ENCODE results near the gene RNF41.
"Not testable (repeated sequence)": the region's sequence is repeated elsewhere in the genome, so short reads cannot be mapped to it uniquely, and the experiment has no call there.

The RNF41 gene

GRCh38 chr12:56196818-56197550 lies 24.7 kb downstream of the RNF41 start:
- H3K4me1 ChIP-seq (ENCODE audit: control insufficient read depth, insufficient read depth, low read length, unreplicated experiment); H3K79me2 ChIP-seq (ENCODE audit: control insufficient read depth, insufficient read depth, low read length, unreplicated experiment); H3K4me3 ChIP-seq (ENCODE audit: low read depth, low read length); H3K27me3 ChIP-seq (ENCODE audit: insufficient read depth, low read length); H3K36me3 ChIP-seq (ENCODE audit: insufficient read depth, low read length): not testable (repeated sequence)
- peak overlapping the region; percentile 66 for H3K27ac ChIP-seq (ENCODE audit: low read depth, low read length)
- H2AFZ ChIP-seq (ENCODE audit: low read length, unreplicated experiment): peak overlapping the region; percentile 62

GRCh38 chr12:56193025-56193578 lies 28.6 kb downstream of the RNF41 start:
- Histone ChIP-seq H3K36me3 (ENCODE audit: insufficient read depth, low read length) (no peaks in the 10 kb centered on the region), H3K27ac (ENCODE audit: low read depth, low read length) (no peak overlapping the region), H3K27me3 (ENCODE audit: insufficient read depth, low read length) (no peaks in the 10 kb centered on the region), H2AFZ (ENCODE audit: low read length, unreplicated experiment) (peak overlapping the region; percentile 100), H3K4me3 (ENCODE audit: low read depth, low read length) (no peak overlapping the region), H3K79me2 (ENCODE audit: control insufficient read depth, insufficient read depth, low read length, unreplicated experiment) (peaks cover 10% of the 10 kb centered on the region), H3K4me1 (ENCODE audit: control insufficient read depth, insufficient read depth, low read length, unreplicated experiment) (peaks cover 12% of the 10 kb centered on the region)

GRCh38 chr12:56192582-56192981 lies 29.1 kb downstream of the RNF41 start:
- Histone ChIP-seq H3K27me3 (ENCODE audit: insufficient read depth, low read length) (no peaks in the 10 kb centered on the region), H3K36me3 (ENCODE audit: insufficient read depth, low read length) (no peaks in the 10 kb centered on the region), H3K4me3 (ENCODE audit: low read depth, low read length) (no peak overlapping the region), H3K79me2 (ENCODE audit: control insufficient read depth, insufficient read depth, low read length, unreplicated experiment) (peaks cover 16% of the 10 kb centered on the region), H2AFZ (ENCODE audit: low read length, unreplicated experiment) (no peak overlapping the region), H3K27ac (ENCODE audit: low read depth, low read length) (no peak overlapping the region), H3K4me1 (ENCODE audit: control insufficient read depth, insufficient read depth, low read length, unreplicated experiment) (peaks cover 17% of the 10 kb centered on the region)

- no peaks in the 10 kb centered on the region for H3K27me3 ChIP-seq (ENCODE audit: insufficient read depth, low read length)
- no peak overlapping the region for H3K27ac ChIP-seq (ENCODE audit: low read depth, low read length)
- H2AFZ ChIP-seq (ENCODE audit: low read length, unreplicated experiment): peak overlapping the region; percentile 23
- peaks cover 19% of the 10 kb centered on the region for H3K4me1 ChIP-seq (ENCODE audit: control insufficient read depth, insufficient read depth, low read length, unreplicated experiment)
- peaks cover 27% of the 10 kb centered on the region for H3K79me2 ChIP-seq (ENCODE audit: control insufficient read depth, insufficient read depth, low read length, unreplicated experiment)
- peak overlapping the region; percentile 100 for H3K4me3 ChIP-seq (ENCODE audit: low read depth, low read length)
- H3K36me3 ChIP-seq (ENCODE audit: insufficient read depth, low read length): no peaks in the 10 kb centered on the region
Observed at GRCh38 chr12:56190695-56191155, 31.0 kb downstream of the RNF41 start.

GRCh38 chr12:56189918-56190694 lies 31.6 kb downstream of the RNF41 start:
- Histone ChIP-seq H3K79me2 (ENCODE audit: control insufficient read depth, insufficient read depth, low read length, unreplicated experiment) (peaks cover 27% of the 10 kb centered on the region), H3K4me3 (ENCODE audit: low read depth, low read length) (peak overlapping the region; percentile 100), H3K27ac (ENCODE audit: low read depth, low read length) (peak overlapping the region; percentile 72), H3K4me1 (ENCODE audit: control insufficient read depth, insufficient read depth, low read length, unreplicated experiment) (peaks cover 19% of the 10 kb centered on the region), H3K27me3 (ENCODE audit: insufficient read depth, low read length) (no peaks in the 10 kb centered on the region), H3K36me3 (ENCODE audit: insufficient read depth, low read length) (no peaks in the 10 kb centered on the region), H2AFZ (ENCODE audit: low read length, unreplicated experiment) (peak overlapping the region; percentile 100)

- H3K4me1 ChIP-seq (ENCODE audit: control insufficient read depth, insufficient read depth, low read length, unreplicated experiment): peaks cover 19% of the 10 kb centered on the region
- peaks cover 27% of the 10 kb centered on the region for H3K79me2 ChIP-seq (ENCODE audit: control insufficient read depth, insufficient read depth, low read length, unreplicated experiment)
Observed at GRCh38 chr12:56189099-56189917, 32.4 kb downstream of the RNF41 start, which contains the start of gene SMARCC2. SMARCC2 (minus strand) TSS chr12:56189483; CDS start chr12:56189461, 22 bp downstream.

GRCh38 chr12:56188778-56189098 lies 33.0 kb downstream of the RNF41 start:
- peaks cover 12% of the 10 kb centered on the region for H3K36me3 ChIP-seq (ENCODE audit: insufficient read depth, low read length)
- no peak overlapping the region for H3K27ac ChIP-seq (ENCODE audit: low read depth, low read length)
- H3K79me2 ChIP-seq (ENCODE audit: control insufficient read depth, insufficient read depth, low read length, unreplicated experiment): peaks cover 27% of the 10 kb centered on the region
- peak overlapping the region; percentile 29 for H2AFZ ChIP-seq (ENCODE audit: low read length, unreplicated experiment)
- H3K4me1 ChIP-seq (ENCODE audit: control insufficient read depth, insufficient read depth, low read length, unreplicated experiment): peaks cover 19% of the 10 kb centered on the region
- no peaks in the 10 kb centered on the region for H3K27me3 ChIP-seq (ENCODE audit: insufficient read depth, low read length)
- H3K4me3 ChIP-seq (ENCODE audit: low read depth, low read length): peak overlapping the region; percentile 92

More at GRCh38 chr12:56189099-56189917, 32.4 kb downstream of the RNF41 start, which contains the start of gene SMARCC2:
- peak within 1 kb of the TSS; percentile 100 for H3K4me3 ChIP-seq (ENCODE audit: low read depth, low read length)
- H3K36me3 ChIP-seq (ENCODE audit: insufficient read depth, low read length): peaks cover 7% of the 10 kb centered on the region
- H3K27me3 ChIP-seq (ENCODE audit: insufficient read depth, low read length): no peaks in the 10 kb centered on the region
- peak within 1 kb of the TSS; percentile 72 for H3K27ac ChIP-seq (ENCODE audit: low read depth, low read length)
- peak within 1 kb of the TSS; percentile 100 for H2AFZ ChIP-seq (ENCODE audit: low read length, unreplicated experiment)

- Histone ChIP-seq H3K27me3 (ENCODE audit: insufficient read depth, low read length) (no peaks in the 10 kb centered on the region), H3K27ac (ENCODE audit: low read depth, low read length) (no peak overlapping the region), H2AFZ (ENCODE audit: low read length, unreplicated experiment) (no peak overlapping the region), H3K36me3 (ENCODE audit: insufficient read depth, low read length) (peaks cover 14% of the 10 kb centered on the region), H3K79me2 (ENCODE audit: control insufficient read depth, insufficient read depth, low read length, unreplicated experiment) (peaks cover 27% of the 10 kb centered on the region), H3K4me3 (ENCODE audit: low read depth, low read length) (peak overlapping the region; percentile 92), H3K4me1 (ENCODE audit: control insufficient read depth, insufficient read depth, low read length, unreplicated experiment) (peaks cover 18% of the 10 kb centered on the region)
Observed at GRCh38 chr12:56188131-56188777, 33.5 kb downstream of the RNF41 start.

- Histone ChIP-seq H3K27ac (ENCODE audit: low read depth, low read length) (no peak overlapping the region), H3K4me3 (ENCODE audit: low read depth, low read length) (peak overlapping the region; percentile 92; the same call in 1 of the 2 replicates), H3K36me3 (ENCODE audit: insufficient read depth, low read length) (peaks cover 14% of the 10 kb centered on the region)
Observed at GRCh38 chr12:56186957-56187356, 34.8 kb downstream of the RNF41 start.

GRCh38 chr12:56178347-56178746 lies 43.4 kb downstream of the RNF41 start:
- Histone ChIP-seq H3K4me3 (ENCODE audit: low read depth, low read length) (no peak overlapping the region), H2AFZ (ENCODE audit: low read length, unreplicated experiment) (no peak overlapping the region), H3K4me1 (ENCODE audit: control insufficient read depth, insufficient read depth, low read length, unreplicated experiment) (no peaks in the 10 kb centered on the region), H3K27me3 (ENCODE audit: insufficient read depth, low read length) (no peaks in the 10 kb centered on the region), H3K36me3 (ENCODE audit: insufficient read depth, low read length) (peaks cover 38% of the 10 kb centered on the region), H3K27ac (ENCODE audit: low read depth, low read length) (no peak overlapping the region), H3K79me2 (ENCODE audit: control insufficient read depth, insufficient read depth, low read length, unreplicated experiment) (no peaks in the 10 kb centered on the region)

More at GRCh38 chr12:56186957-56187356, 34.8 kb downstream of the RNF41 start:
- Histone ChIP-seq H3K79me2 (ENCODE audit: control insufficient read depth, insufficient read depth, low read length, unreplicated experiment) (peaks cover 27% of the 10 kb centered on the region), H3K27me3 (ENCODE audit: insufficient read depth, low read length) (no peaks in the 10 kb centered on the region), H3K4me1 (ENCODE audit: control insufficient read depth, insufficient read depth, low read length, unreplicated experiment) (peaks cover 16% of the 10 kb centered on the region), H2AFZ (ENCODE audit: low read length, unreplicated experiment) (no peak overlapping the region)
